HCT116 (cell line): Measurements from ENCODE around the gene IGIP. TPM values are rescaled to one million over a fixed set of nuclear protein-coding genes. Genes with fewer than 3 reads are reported as not detected.

Experiments used
- ATAC-seq: fragments of 200-7000 bp; cut with Tn5 transposase; 2 replicates; pipeline ENCODE4 v1.9.1; 2020; ENCODE audit warnings: mild to moderate bottlenecking, moderate library complexity
- Bru-seq: library from RNA; stranded (reverse); fragments of 400-500 nt; gene quantifications from one replicate; lab custom pipeline; 2021; lab: Mats Ljungman, UMichigan
- BruChase-seq, 2 experiments: library from RNA; stranded (reverse); fragments of 400-500 nt; gene quantifications; one replicate each; lab custom pipeline; 2021; lab: Mats Ljungman, UMichigan
- BruUV-seq: library from RNA; stranded (reverse); fragments of 400-500 nt; replicated peaks from 2 replicates; lab custom pipeline; 2021; lab: Mats Ljungman, UMichigan
- CTCF ChIA-PET: fragments of 300-600 bp; sonication (Branson Sonifier 250); formaldehyde crosslinking; loops from one replicate; lab custom pipeline; 2021; ENCODE audit warnings: antibody characterized with exemption; lab: Charles Lee
- POLR2A ChIA-PET: fragments of 300-600, 350-600 bp; sonication (Branson Sonifier 250); formaldehyde crosslinking; loops from one replicate; lab custom pipeline; 2021; ENCODE audit warnings: antibody characterized with exemption; lab: Charles Lee
- RAD21 ChIA-PET, 2 experiments: fragments of 300-600 bp; sonication (Branson Sonifier 250); formaldehyde crosslinking; loops; one replicate each; lab custom pipeline; 2023; ENCODE audit warnings: low total read pairs in 2 of 2; ENCODE audit not compliant: uncharacterized antibody in 2 of 2, unreplicated experiment in 2 of 2, low non-redundant PET in 1 of 2; lab: Charles Lee
- DNase-seq: peaks from one replicate; pipeline ENCODE4 v3.0.0-alpha.2; 2010; ENCODE audit warnings: low read depth, low spot score
- H2AFZ ChIP-seq: fragments of 200-600 bp; shearing (Covaris generic), sonication (generic); 2 replicates; pipeline ENCODE4 v1.6.1; 2017; ENCODE audit warnings: low read depth, mixed run types, mixed read lengths, antibody characterized with exemption, low read length; ENCODE audit not compliant: poor library complexity, severe bottlenecking
- H3K27ac ChIP-seq: 2 replicates; pipeline ENCODE4 v1.5.1; 2012; ENCODE audit warnings: low read depth, low read length
- H3K27me3 ChIP-seq: fragments of 200-600 bp; sonication (generic); 2 replicates; pipeline ENCODE4 v1.6.1; 2016; ENCODE audit warnings: mixed run types, low read length, mixed read lengths; ENCODE audit not compliant: insufficient read depth
- H3K36me3 ChIP-seq, 2 experiments: fragments of 200-500 bp in 1 of 2; fragments of 200-600 bp in 1 of 2; sonication (Bioruptor generic) in 1 of 2; sonication (generic) in 1 of 2; 2 replicates each; pipeline versions ENCODE4 v1.5.1 to v1.6.1; 2014 to 2016; ENCODE audit warnings: low read length in 2 of 2, inconsistent platforms in 1 of 2, mixed read lengths in 1 of 2, mixed run types in 1 of 2; ENCODE audit not compliant: insufficient read depth in 2 of 2, control insufficient read depth in 1 of 2
- H3K4me1 ChIP-seq, 2 experiments: fragments of 200-600 bp in 1 of 2; sonication (generic) in 1 of 2; 2 replicates each; pipeline versions ENCODE4 v1.5.1 to v1.6.1; 2012 to 2017; ENCODE audit warnings: low read length in 2 of 2, inconsistent platforms in 1 of 2, mild to moderate bottlenecking in 1 of 2, mixed read lengths in 1 of 2, mixed run types in 1 of 2, moderate library complexity in 1 of 2; ENCODE audit not compliant: insufficient read depth in 2 of 2, control insufficient read depth in 1 of 2
- H3K4me2 ChIP-seq: fragments of 200-600 bp; sonication (generic); 2 replicates; pipeline ENCODE4 v1.6.1; 2017; ENCODE audit warnings: mixed run types, low read length, mixed read lengths
- H3K4me3 ChIP-seq, 2 experiments: fragments of 200-600 bp in 1 of 2; sonication (generic) in 1 of 2; replicated peaks in 1 of 2; 2 replicates each; pipeline ENCODE4 v1.5.1; 2011 to 2016; ENCODE audit warnings: low read length in 2 of 2, control low read depth in 1 of 2, low read depth in 1 of 2, mild to moderate bottlenecking in 1 of 2, mixed read lengths in 1 of 2, mixed run types in 1 of 2
- H3K79me2 ChIP-seq: fragments of 200-600 bp; sonication (generic); 2 replicates; pipeline ENCODE4 v1.6.1; 2017; ENCODE audit warnings: mild to moderate bottlenecking, mixed run types, low read length, moderate library complexity, mixed read lengths; ENCODE audit not compliant: insufficient read depth
- H3K9ac ChIP-seq: fragments of 200-600 bp; sonication (generic); 2 replicates; pipeline ENCODE4 v1.6.1; 2016; ENCODE audit warnings: low read length, mixed read lengths
- H3K9me2 ChIP-seq: fragments of 200-600 bp; sonication (generic), shearing (Covaris generic); 2 replicates; pipeline ENCODE4 v1.6.1; 2017; ENCODE audit warnings: mixed run types, mild to moderate bottlenecking, moderate library complexity; ENCODE audit not compliant: insufficient read depth
- H3K9me3 ChIP-seq, 2 experiments: fragments of 200-500 bp in 1 of 2; fragments of 200-600 bp in 1 of 2; sonication (Bioruptor generic) in 1 of 2; sonication (generic) in 1 of 2; 2 replicates each; pipeline ENCODE4 v1.6.1; 2014 to 2017; ENCODE audit warnings: low read length in 2 of 2, mixed read lengths in 2 of 2, inconsistent platforms in 1 of 2, low read depth in 1 of 2, mild to moderate bottlenecking in 1 of 2, mixed run types in 1 of 2, moderate library complexity in 1 of 2; ENCODE audit not compliant: control insufficient read depth in 1 of 2, insufficient read depth in 1 of 2
- H4K20me1 ChIP-seq: fragments of 200-600 bp; sonication (generic), shearing (Covaris generic); 2 replicates; pipeline ENCODE4 v1.6.1; 2017; ENCODE audit warnings: mixed run types, mild to moderate bottlenecking, moderate library complexity; ENCODE audit not compliant: insufficient read depth
- CBX3 ChIP-seq: IDR thresholded peaks from 2 replicates; pipeline ENCODE4 v1.6.1; 2012; ENCODE audit warnings: low read depth
- CEBPB ChIP-seq: IDR thresholded peaks from 2 replicates; pipeline ENCODE4 v1.6.1; 2012; ENCODE audit warnings: low read depth
- EGR1 ChIP-seq: IDR thresholded peaks from 2 replicates; pipeline ENCODE4 v1.6.1; 2012; ENCODE audit warnings: low read depth
- ELF1 ChIP-seq: IDR thresholded peaks from 2 replicates; pipeline ENCODE4 v1.6.1; 2012; ENCODE audit warnings: low read depth, borderline replicate concordance
- EZH2 ChIP-seq: fragments of 200-600 bp; sonication (generic); IDR thresholded peaks from 2 replicates; pipeline ENCODE4 v1.6.1; 2017; ENCODE audit warnings: antibody characterized with exemption, mixed run types
- EZH2phosphoT487 ChIP-seq: fragments of 200-600 bp; IDR thresholded peaks from 2 replicates; pipeline ENCODE4 v1.6.1; 2018; ENCODE audit warnings: antibody characterized with exemption, borderline replicate concordance
- FOSL1 ChIP-seq: IDR thresholded peaks from 2 replicates; pipeline ENCODE4 v1.6.1; 2012; ENCODE audit warnings: low read depth
- MAX ChIP-seq: IDR thresholded peaks from 2 replicates; pipeline ENCODE4 v1.6.1; 2012
- POLR2AphosphoS5 ChIP-seq: IDR thresholded peaks from 2 replicates; pipeline ENCODE4 v1.6.1; 2011; ENCODE audit warnings: mild to moderate bottlenecking, low read depth, low read length, moderate library complexity
- RAD21 ChIP-seq: IDR thresholded peaks from 2 replicates; pipeline ENCODE4 v1.6.1; 2012; ENCODE audit warnings: low read depth, mild to moderate bottlenecking
- SP1 ChIP-seq: IDR thresholded peaks from 2 replicates; pipeline ENCODE4 v1.6.1; 2012; ENCODE audit warnings: low read depth
- SRF ChIP-seq: IDR thresholded peaks from 2 replicates; pipeline ENCODE4 v1.6.1; 2012; ENCODE audit warnings: low read depth
- TCF7L2 ChIP-seq: IDR thresholded peaks from 2 replicates; pipeline ENCODE4 v1.7.0; 2011; ENCODE audit warnings: borderline replicate concordance, inconsistent platforms; ENCODE audit not compliant: insufficient read depth, insufficient read length; ENCODE audit errors: extremely low read depth
- YY1 ChIP-seq: IDR thresholded peaks from 2 replicates; pipeline ENCODE4 v1.6.1; 2011; ENCODE audit warnings: low read length, low read depth, moderate library complexity, mild to moderate bottlenecking; ENCODE audit not compliant: insufficient replicate concordance; ENCODE audit errors: extremely low read depth
- ZBTB33 ChIP-seq: IDR thresholded peaks from 2 replicates; pipeline ENCODE4 v1.6.1; 2011; ENCODE audit warnings: mild to moderate bottlenecking, low read length, moderate library complexity; ENCODE audit not compliant: insufficient replicate concordance; ENCODE audit errors: extremely low read depth
- ZFX ChIP-seq: fragments of 450-650 bp; IDR thresholded peaks from 2 replicates; pipeline ENCODE4 v1.6.1; 2017
- ZNF274 ChIP-seq: fragments of 200-500 bp; sonication (Bioruptor generic); IDR thresholded peaks from 2 replicates; pipeline ENCODE4 v1.6.1; 2014; ENCODE audit warnings: mild to moderate bottlenecking, low read depth, low read length, inconsistent platforms
- intact Hi-C: fragments of 100-400 bp; cut with micrococcal nuclease; formaldehyde crosslinking; loops from 2 replicates; pipeline ENCODE4 v1.10.0; 2022
- long read RNA-seq: library from polyadenylated mRNA; unstranded; transcript quantifications from one replicate; pipeline ENCODE4 v2.0.0, GENCODE V29; 2021; ENCODE audit not compliant: unreplicated experiment
- polyA plus RNA-seq: library from polyadenylated mRNA; unstranded; fragments of >200 nt; gene quantifications from 2 replicates; pipeline ENCODE4 v1.2.1, GENCODE V29; 2012; ENCODE audit warnings: missing spikeins
- total RNA-seq: library from RNA; stranded (reverse); gene quantifications from one replicate; pipeline ENCODE4 v1.2.1, GENCODE V29; 2021; ENCODE audit not compliant: unreplicated experiment
- TF ChIP-seq, protein P1 (sequence below): IDR thresholded peaks from 2 replicates; pipeline ENCODE4 v1.6.1; 2012
- TF ChIP-seq, protein P2 (sequence below): IDR thresholded peaks from 2 replicates; pipeline ENCODE4 v1.6.1; 2012; ENCODE audit warnings: low read depth
- TF ChIP-seq, protein P3 (sequence below), 3 experiments: fragments of 200-600 bp in 1 of 3; sonication (generic) in 1 of 3; IDR thresholded peaks in 2 of 3; conservative IDR thresholded peaks in 1 of 3; 2 replicates each; pipeline ENCODE4 v1.5.1; 2012 to 2017; ENCODE audit warnings: low read depth in 2 of 3, low read length in 2 of 3, antibody characterized with exemption in 1 of 3, borderline replicate concordance in 1 of 3, control low read depth in 1 of 3, mild to moderate bottlenecking in 1 of 3, mixed read lengths in 1 of 3, mixed run types in 1 of 3, moderate library complexity in 1 of 3; ENCODE audit not compliant: insufficient read depth in 1 of 3

IGIP gene
- total RNA-seq (5.2 TPM), Bru-seq, nascent RNA (percentile 87 among the genes with signal in this experiment), BruChase-seq, experiment 1, labeled RNA remaining after a 6-hour chase (percentile 97 among the genes with signal in this experiment), BruChase-seq, experiment 2, labeled RNA remaining after a 2-hour chase (percentile 98 among the genes with signal in this experiment)
- 1.4 and 2.4 TPM in 2 replicates for polyA plus RNA-seq
- long read RNA-seq, partial matches to known transcripts = 0 of 2 reads
- long read RNA-seq, other reads (novel, unspliced or antisense) = 0 of 2 reads

- no peaks in the 10 kb centered on the region for H3K27me3 ChIP-seq
- no peak for ATAC-seq
- RAD21 ChIA-PET = no interaction called here
- H3K4me1 ChIP-seq = peaks cover 0 to 2% of the 10 kb centered on the region in 2 experiments; a peak in 1 of 4 replicates
- no peak within 1 kb of the TSS for H3K27ac ChIP-seq
- H3K9me3 ChIP-seq = no peaks in the 10 kb centered on the region
- no TSS peak for BruUV-seq
- no peaks in the 10 kb centered on the region for H3K9me2 ChIP-seq
- no peaks in the 10 kb centered on the region for H3K36me3 ChIP-seq
- no peak within 1 kb of the TSS for H3K4me3 ChIP-seq
- H3K4me2 ChIP-seq = no peak within 1 kb of the TSS
- CTCF ChIA-PET = no interaction called here
- no peaks in the 10 kb centered on the region for H4K20me1 ChIP-seq
- intact Hi-C loops = no loop called here
- no peak within 1 kb of the TSS for H3K9ac ChIP-seq
- TF ChIP-seq EGR1 = no peak
- no peak for TF ChIP-seq POLR2AphosphoS5
- TF ChIP-seq, protein P1, sequence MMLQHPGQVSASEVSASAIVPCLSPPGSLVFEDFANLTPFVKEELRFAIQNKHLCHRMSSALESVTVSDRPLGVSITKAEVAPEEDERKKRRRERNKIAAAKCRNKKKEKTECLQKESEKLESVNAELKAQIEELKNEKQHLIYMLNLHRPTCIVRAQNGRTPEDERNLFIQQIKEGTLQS = no peak
- no peak for TF ChIP-seq FOSL1
- no peak for TF ChIP-seq EZH2phosphoT487
- TF ChIP-seq CBX3 = no peak
- no peak for TF ChIP-seq ZBTB33
- TF ChIP-seq YY1 = no peak
- TF ChIP-seq ZNF274 = no peak
- TF ChIP-seq TCF7L2 = no peak
- no peak for TF ChIP-seq MAX
- no peak for TF ChIP-seq ZFX
- TF ChIP-seq ELF1 = no peak
- no peak for TF ChIP-seq EZH2
- TF ChIP-seq SRF = no peak
- TF ChIP-seq, protein P2, sequence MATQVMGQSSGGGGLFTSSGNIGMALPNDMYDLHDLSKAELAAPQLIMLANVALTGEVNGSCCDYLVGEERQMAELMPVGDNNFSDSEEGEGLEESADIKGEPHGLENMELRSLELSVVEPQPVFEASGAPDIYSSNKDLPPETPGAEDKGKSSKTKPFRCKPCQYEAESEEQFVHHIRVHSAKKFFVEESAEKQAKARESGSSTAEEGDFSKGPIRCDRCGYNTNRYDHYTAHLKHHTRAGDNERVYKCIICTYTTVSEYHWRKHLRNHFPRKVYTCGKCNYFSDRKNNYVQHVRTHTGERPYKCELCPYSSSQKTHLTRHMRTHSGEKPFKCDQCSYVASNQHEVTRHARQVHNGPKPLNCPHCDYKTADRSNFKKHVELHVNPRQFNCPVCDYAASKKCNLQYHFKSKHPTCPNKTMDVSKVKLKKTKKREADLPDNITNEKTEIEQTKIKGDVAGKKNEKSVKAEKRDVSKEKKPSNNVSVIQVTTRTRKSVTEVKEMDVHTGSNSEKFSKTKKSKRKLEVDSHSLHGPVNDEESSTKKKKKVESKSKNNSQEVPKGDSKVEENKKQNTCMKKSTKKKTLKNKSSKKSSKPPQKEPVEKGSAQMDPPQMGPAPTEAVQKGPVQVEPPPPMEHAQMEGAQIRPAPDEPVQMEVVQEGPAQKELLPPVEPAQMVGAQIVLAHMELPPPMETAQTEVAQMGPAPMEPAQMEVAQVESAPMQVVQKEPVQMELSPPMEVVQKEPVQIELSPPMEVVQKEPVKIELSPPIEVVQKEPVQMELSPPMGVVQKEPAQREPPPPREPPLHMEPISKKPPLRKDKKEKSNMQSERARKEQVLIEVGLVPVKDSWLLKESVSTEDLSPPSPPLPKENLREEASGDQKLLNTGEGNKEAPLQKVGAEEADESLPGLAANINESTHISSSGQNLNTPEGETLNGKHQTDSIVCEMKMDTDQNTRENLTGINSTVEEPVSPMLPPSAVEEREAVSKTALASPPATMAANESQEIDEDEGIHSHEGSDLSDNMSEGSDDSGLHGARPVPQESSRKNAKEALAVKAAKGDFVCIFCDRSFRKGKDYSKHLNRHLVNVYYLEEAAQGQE = no peak
- TF ChIP-seq, protein P3, sequence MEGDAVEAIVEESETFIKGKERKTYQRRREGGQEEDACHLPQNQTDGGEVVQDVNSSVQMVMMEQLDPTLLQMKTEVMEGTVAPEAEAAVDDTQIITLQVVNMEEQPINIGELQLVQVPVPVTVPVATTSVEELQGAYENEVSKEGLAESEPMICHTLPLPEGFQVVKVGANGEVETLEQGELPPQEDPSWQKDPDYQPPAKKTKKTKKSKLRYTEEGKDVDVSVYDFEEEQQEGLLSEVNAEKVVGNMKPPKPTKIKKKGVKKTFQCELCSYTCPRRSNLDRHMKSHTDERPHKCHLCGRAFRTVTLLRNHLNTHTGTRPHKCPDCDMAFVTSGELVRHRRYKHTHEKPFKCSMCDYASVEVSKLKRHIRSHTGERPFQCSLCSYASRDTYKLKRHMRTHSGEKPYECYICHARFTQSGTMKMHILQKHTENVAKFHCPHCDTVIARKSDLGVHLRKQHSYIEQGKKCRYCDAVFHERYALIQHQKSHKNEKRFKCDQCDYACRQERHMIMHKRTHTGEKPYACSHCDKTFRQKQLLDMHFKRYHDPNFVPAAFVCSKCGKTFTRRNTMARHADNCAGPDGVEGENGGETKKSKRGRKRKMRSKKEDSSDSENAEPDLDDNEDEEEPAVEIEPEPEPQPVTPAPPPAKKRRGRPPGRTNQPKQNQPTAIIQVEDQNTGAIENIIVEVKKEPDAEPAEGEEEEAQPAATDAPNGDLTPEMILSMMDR (IDR thresholded peaks at IDR 0.05 in 2 of 3, conservative IDR thresholded peaks at IDR 0.05 in 1 of 3; ENCODE audit: borderline replicate concordance in 1 of 3, insufficient read depth in 1 of 3, low read depth in 2 of 3, low read length in 2 of 3) = no peak
- TF ChIP-seq RAD21 = no peak
- TF ChIP-seq CEBPB = no peak
- TF ChIP-seq SP1 = no peak
- no peak within 1 kb of the TSS for H2AFZ ChIP-seq
- H3K79me2 ChIP-seq = peaks cover 11% of the 10 kb centered on the region; the same call in 1 of the 2 replicates
- POLR2A ChIA-PET = no interaction called here
- no peak for DNase-seq
These were observed at the start of gene IGIP for GRCh38 chr5:140125637-140126036. IGIP (plus strand) TSS chr5:140125937; CDS start chr5:140128477, 2,540 bp downstream.
